Liver (tissue), 9 donors: Measurements from ENCODE around the gene UNC13C. TPM values are rescaled to one million over a fixed set of nuclear protein-coding genes. Genes with fewer than 3 reads are reported as not detected.

Source experiments
- DNase-seq: peaks from one replicate; pipeline ENCODE4 v3.0.0-alpha.2; 2017; ENCODE audit warnings: low spot score
- H3K27ac ChIP-seq, 2 donors: one replicate each; pipeline ENCODE4 v1.7.0; 2013; ENCODE audit warnings: inconsistent platforms in 2 of 2, low read length in 2 of 2, control low read depth in 1 of 2, low read depth in 1 of 2, mild to moderate bottlenecking in 1 of 2
- H3K27me3 ChIP-seq, 4 donors: one replicate each; pipeline versions ENCODE4 v1.6.1 to v1.7.0; 2013; ENCODE audit warnings: low read length in 3 of 4, inconsistent platforms in 1 of 4, mild to moderate bottlenecking in 1 of 4, moderate library complexity in 1 of 4; ENCODE audit not compliant: control insufficient read depth in 4 of 4, insufficient read depth in 4 of 4
- H3K36me3 ChIP-seq, 4 donors: one replicate each; pipeline versions ENCODE4 v1.6.1 to v1.7.0; 2013; ENCODE audit warnings: low read length in 3 of 4, mild to moderate bottlenecking in 3 of 4, low read depth in 1 of 4, moderate library complexity in 1 of 4; ENCODE audit not compliant: control insufficient read depth in 4 of 4, insufficient read depth in 3 of 4
- H3K4me1 ChIP-seq, 4 donors: one replicate each; pipeline versions ENCODE4 v1.6.1 to v1.7.0; 2013; ENCODE audit warnings: low read length in 3 of 4, mild to moderate bottlenecking in 3 of 4, moderate library complexity in 1 of 4; ENCODE audit not compliant: control insufficient read depth in 4 of 4, insufficient read depth in 4 of 4
- H3K4me3 ChIP-seq, 3 donors: one replicate each; pipeline versions ENCODE4 v1.6.1 to v1.7.0; 2013; ENCODE audit warnings: low read length in 3 of 3, control low read depth in 1 of 3, low read depth in 1 of 3, mild to moderate bottlenecking in 1 of 3
- H3K9ac ChIP-seq, 2 donors: one replicate each; pipeline ENCODE4 v1.7.0; 2013; ENCODE audit warnings: low read length in 2 of 2, mild to moderate bottlenecking in 2 of 2, moderate library complexity in 2 of 2, control low read depth in 1 of 2, low read depth in 1 of 2
- H3K9me3 ChIP-seq, 4 donors: one replicate each; pipeline versions ENCODE4 v1.6.1 to v1.7.0; 2013; ENCODE audit warnings: low read length in 3 of 4; ENCODE audit not compliant: control insufficient read depth in 4 of 4
- CTCF ChIP-seq: fragments of 150-350 bp; IDR thresholded peaks from 2 replicates; pipeline ENCODE4 v1.5.1; 2017; ENCODE audit warnings: improper control_type of control experiment, low read depth, low read length; ENCODE audit not compliant: missing input control
- FOXA1 ChIP-seq: IDR thresholded peaks from 2 replicates; pipeline ENCODE4 v1.6.1; 2016; ENCODE audit warnings: antibody characterized with exemption
- FOXA2 ChIP-seq: IDR thresholded peaks from 2 replicates; pipeline ENCODE4 v1.6.1; 2016; ENCODE audit warnings: antibody characterized with exemption
- GABPA ChIP-seq, 2 donors: IDR thresholded peaks in 1 of 2; conservative IDR thresholded peaks in 1 of 2; 2 replicates each; pipeline ENCODE4 v1.6.1; 2016; ENCODE audit warnings: antibody characterized with exemption in 2 of 2, mild to moderate bottlenecking in 1 of 2, moderate library complexity in 1 of 2
- HNF4A ChIP-seq, 2 donors: conservative IDR thresholded peaks; 2 replicates each; pipeline ENCODE4 v1.6.1; 2016; ENCODE audit warnings: antibody characterized with exemption in 2 of 2, mild to moderate bottlenecking in 2 of 2
- HNF4G ChIP-seq: IDR thresholded peaks from 2 replicates; pipeline ENCODE4 v1.6.1; 2016; ENCODE audit warnings: antibody characterized with exemption
- JUND ChIP-seq, 2 donors: IDR thresholded peaks; 2 replicates each; pipeline ENCODE4 v1.6.1; 2016; ENCODE audit warnings: antibody characterized with exemption in 2 of 2
- NR2F2 ChIP-seq: IDR thresholded peaks from 2 replicates; pipeline ENCODE4 v1.6.1; 2016; ENCODE audit warnings: antibody characterized with exemption
- RAD21 ChIP-seq, 2 donors: IDR thresholded peaks; 2 replicates each; pipeline ENCODE4 v1.6.1; 2016; ENCODE audit warnings: antibody characterized with exemption in 2 of 2, mild to moderate bottlenecking in 2 of 2
- SP1 ChIP-seq: IDR thresholded peaks from 2 replicates; pipeline ENCODE4 v1.6.1; 2018; ENCODE audit warnings: antibody characterized with exemption, mild to moderate bottlenecking
- TAF1 ChIP-seq: conservative IDR thresholded peaks from 2 replicates; pipeline ENCODE4 v1.6.1; 2016; ENCODE audit warnings: antibody characterized with exemption, mild to moderate bottlenecking
- YY1 ChIP-seq: IDR thresholded peaks from 2 replicates; pipeline ENCODE4 v1.6.1; 2016; ENCODE audit warnings: antibody characterized with exemption, mild to moderate bottlenecking
- WGBS: extraction: QIAGEN DNeasy Blood & Tissue Kit; methylation state at CpG from one replicate; pipeline ENCODE4 v1.1.7; 2013; 5-methylcytosine and 5-hydroxymethylcytosine counted together
- polyA plus RNA-seq, 2 donors: library from polyadenylated mRNA; stranded (reverse) in 1 of 2; unstranded in 1 of 2; fragments of 200-250 nt in 1 of 2; fragments of >200 nt in 1 of 2; fragmentation: Nextera tagmentation in 1 of 2; extraction: Ambion mirVana in 1 of 2; gene quantifications; one replicate each; pipeline versions ENCODE4 v1.2.1 to v1.2.3, GENCODE V29; 2013 to 2015
- total RNA-seq, 2 donors: library from RNA; depleted of rRNA; stranded (reverse); fragments of >200 nt; gene quantifications; one replicate each; pipeline ENCODE4 v1.2.3, GENCODE V29; 2014
- TF ChIP-seq, protein P1 (sequence below): IDR thresholded peaks from 2 replicates; pipeline ENCODE4 v1.6.1; 2016; ENCODE audit warnings: antibody characterized with exemption
- TF ChIP-seq, protein P2 (sequence below): IDR thresholded peaks from 2 replicates; pipeline ENCODE4 v1.6.1; 2016; ENCODE audit warnings: antibody characterized with exemption
- donor health status: healthy.
- donor health status: healthy.
- donor health status: healthy.
- donor health status: healthy.
- donor health status: healthy.

The UNC13C gene
- total and polyA plus RNA-seq, 4 donors, result 0.19 TPM; not detected in 3

- no peak for TF ChIP-seq SP1
These were observed 86.1 kb downstream of the UNC13C start (continued) for GRCh38 chr15:54064365-54064764.

GRCh38 chr15:54066403-54066802 is 88.2 kb downstream of the UNC13C start:
- no peak overlapping the region for H3K27ac ChIP-seq
- no peak for DNase-seq
- no peaks in the 10 kb centered on the region for H3K9me3 ChIP-seq
- no peaks in the 10 kb centered on the region for H3K36me3 ChIP-seq
- peaks cover 0 to 2% (median 0%) of the 10 kb centered on the region in 4 donors for H3K27me3 ChIP-seq
- 71% methylated on average over 3 of the region's 3 CpGs for WGBS
- TF ChIP-seq NR2F2 (no peak), HNF4G (no peak), CTCF (no peak), YY1 (no peak), HNF4A (conservative IDR thresholded peaks at IDR 0.05) (no peak)
- H3K4me1 ChIP-seq, result no peaks in the 10 kb centered on the region
- no peak overlapping the region for H3K4me3 ChIP-seq
- H3K9ac ChIP-seq, result no peak overlapping the region

GRCh38 chr15:54082836-54083492 is 104.7 kb downstream of the UNC13C start:
- Histone ChIP-seq H3K9me3 (no peaks in the 10 kb centered on the region), H3K4me1 (peaks cover 0 to 3% (median 0%) of the 10 kb centered on the region in 4 donors), H3K4me3 (no peak overlapping the region), H3K36me3 (no peaks in the 10 kb centered on the region), H3K27me3 (peaks cover 0 to 5% (median 0%) of the 10 kb centered on the region in 4 donors), H3K9ac (no peak overlapping the region), H3K27ac (no peak overlapping the region)
- WGBS, result 32% methylated on average over 7 of the region's 7 CpGs
- DNase-seq, result peak; percentile 34
- TF ChIP-seq FOXA2 (no peak), YY1 (no peak), CTCF (peak; percentile 56), NR2F2 (no peak), JUND (IDR thresholded peaks at IDR 0.05) (no peak), TAF1 (no peak), GABPA (IDR thresholded peaks at IDR 0.05 in 1 of 2, conservative IDR thresholded peaks at IDR 0.05 in 1 of 2) (no peak), HNF4G (no peak), HNF4A (conservative IDR thresholded peaks at IDR 0.05) (no peak), RAD21 (IDR thresholded peaks at IDR 0.05) (peak; percentile 62 to 71), FOXA1 (no peak)
- TF ChIP-seq, protein P1, sequence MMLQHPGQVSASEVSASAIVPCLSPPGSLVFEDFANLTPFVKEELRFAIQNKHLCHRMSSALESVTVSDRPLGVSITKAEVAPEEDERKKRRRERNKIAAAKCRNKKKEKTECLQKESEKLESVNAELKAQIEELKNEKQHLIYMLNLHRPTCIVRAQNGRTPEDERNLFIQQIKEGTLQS, result no peak
- TF ChIP-seq, protein P2, sequence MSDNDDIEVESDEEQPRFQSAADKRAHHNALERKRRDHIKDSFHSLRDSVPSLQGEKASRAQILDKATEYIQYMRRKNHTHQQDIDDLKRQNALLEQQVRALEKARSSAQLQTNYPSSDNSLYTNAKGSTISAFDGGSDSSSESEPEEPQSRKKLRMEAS, result no peak
